CD4-positive, CD25-positive, alpha-beta regulatory T cell (primary cell): ENCODE measurements around the gene NLRP6. TPM values are rescaled to one million over a fixed set of nuclear protein-coding genes. Genes with fewer than 3 reads are reported as not detected.
"Not testable (repeated sequence)": the region's sequence is repeated elsewhere in the genome, so short reads cannot be mapped to it uniquely, and the experiment has no call there.

ENCODE experiments used
- ATAC-seq, 2 donors: fragments of 150-1000 bp; cut with Tn5 transposase; one replicate each; pipeline ENCODE4 v1.10.0; 2021; ENCODE audit warnings: low read depth in 2 of 2, moderate number of reproducible peaks in 2 of 2, moderate library complexity in 1 of 2
- DNase-seq, 3 donors: peaks; one replicate each; pipeline versions ENCODE4 v3.0.0 to v3.0.0-alpha.2; 2012 to 2022; ENCODE audit warnings: mixed read lengths in 1 of 3
- H3K27ac ChIP-seq: one replicate; pipeline ENCODE4 v1.7.0; 2013; ENCODE audit warnings: mild to moderate bottlenecking, low read length; ENCODE audit not compliant: insufficient read depth, poor library complexity, severe bottlenecking
- H3K27me3 ChIP-seq: one replicate; pipeline ENCODE4 v1.7.0; 2013; ENCODE audit warnings: low read length; ENCODE audit not compliant: control insufficient read depth, insufficient read depth
- H3K36me3 ChIP-seq: one replicate; pipeline ENCODE4 v1.7.0; 2013; ENCODE audit warnings: mild to moderate bottlenecking, low read length, moderate library complexity; ENCODE audit not compliant: control insufficient read depth, insufficient read depth
- H3K4me1 ChIP-seq: 2 replicates; pipeline ENCODE4 v1.7.0; 2013; ENCODE audit warnings: mild to moderate bottlenecking, low read length; ENCODE audit not compliant: insufficient read depth, control insufficient read depth, poor library complexity, severe bottlenecking
- H3K4me3 ChIP-seq: one replicate; pipeline ENCODE4 v1.7.0; 2013; ENCODE audit warnings: low read depth, mild to moderate bottlenecking, low read length, moderate library complexity
- H3K9me3 ChIP-seq, 2 experiments: 1 replicate in 1 of 2; 2 replicates in 1 of 2; pipeline ENCODE4 v1.7.0; 2013; ENCODE audit warnings: low read length in 2 of 2, mild to moderate bottlenecking in 1 of 2, moderate library complexity in 1 of 2; ENCODE audit not compliant: control insufficient read depth in 2 of 2
- H3K27ac Mint-ChIP-seq, 3 donors: one replicate each; pipeline ENCODE4 v1.8.0; 2020 to 2022; ENCODE audit warnings: mild to moderate bottlenecking in 3 of 3, mixed read lengths in 3 of 3, moderate library complexity in 2 of 3
- H3K27me3 Mint-ChIP-seq: one replicate; pipeline ENCODE4 v1.8.0; 2022; ENCODE audit warnings: mild to moderate bottlenecking, mixed read lengths
- H3K36me3 Mint-ChIP-seq: one replicate; pipeline ENCODE4 v1.8.0; 2020; ENCODE audit warnings: mixed read lengths
- H3K4me1 Mint-ChIP-seq, 4 donors: one replicate each; pipeline ENCODE4 v1.8.0; 2020 to 2022; ENCODE audit warnings: mixed read lengths in 4 of 4, mild to moderate bottlenecking in 1 of 4
- H3K4me3 Mint-ChIP-seq, 4 donors: one replicate each; pipeline ENCODE4 v1.8.0; 2020 to 2022; ENCODE audit warnings: mild to moderate bottlenecking in 4 of 4, mixed read lengths in 4 of 4, moderate library complexity in 3 of 4
- H3K9me3 Mint-ChIP-seq, 7 donors: one replicate each; pipeline ENCODE4 v1.8.0; 2020 to 2022; ENCODE audit warnings: mixed read lengths in 7 of 7, mild to moderate bottlenecking in 3 of 7, moderate library complexity in 2 of 7
- polyA plus RNA-seq, 4 donors: library from polyadenylated mRNA; unstranded; fragments of 300-500 nt; fragmentation: Illumina TruSeq; gene quantifications; one replicate each; pipeline ENCODE4 v1.2.3, GENCODE V29; 2021
- total RNA-seq: library from RNA; stranded (reverse); gene quantifications from one replicate; pipeline ENCODE4 v1.2.3, GENCODE V29; 2022

Gene NLRP6
- total and polyA plus RNA-seq, 5 donors from 2014 or later: 0.36 to 4.0 (median 1.8) TPM

DNA sequence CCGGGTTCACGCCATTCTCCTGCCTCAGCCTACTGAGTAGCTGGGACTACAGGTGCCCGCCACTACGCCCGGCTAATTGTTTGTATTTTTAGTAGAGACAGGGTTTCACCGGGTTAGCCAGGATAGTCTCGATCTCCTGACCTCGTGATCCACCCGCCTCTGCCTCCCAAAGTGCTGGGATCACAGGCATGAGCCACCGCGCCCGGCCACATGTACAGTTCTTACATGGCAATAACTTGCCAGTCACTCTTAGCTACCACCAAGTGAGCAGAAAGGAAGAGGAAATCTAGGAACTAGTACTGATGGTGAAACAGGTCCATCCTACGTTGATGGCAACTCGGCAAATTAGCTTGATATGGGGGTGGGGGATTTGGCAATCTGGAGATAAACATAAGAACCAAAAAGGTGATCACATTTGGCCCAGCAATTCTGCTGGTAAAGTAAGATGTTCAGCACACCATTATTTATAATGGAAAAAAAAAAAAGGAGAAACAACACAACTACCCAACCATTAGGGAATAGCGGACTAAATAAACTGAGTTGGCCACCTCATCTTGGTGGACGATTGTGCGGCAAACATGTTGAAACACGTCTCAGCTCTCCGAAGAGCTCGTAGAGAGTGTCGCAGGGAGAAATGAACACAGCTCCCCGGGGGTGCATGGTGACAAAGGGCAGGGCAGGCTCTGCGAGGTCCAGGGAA is 5.3 kb downstream of the NLRP6 start:
- ATAC-seq (no peak), DNase-seq (no peak)
- Mint-ChIP-seq H3K36me3 (peaks cover 4% of the 10 kb centered on the region), H3K4me1 (peaks cover 0 to 58% (median 7%) of the 10 kb centered on the region in 4 donors), H3K9me3 (no peaks in the 10 kb centered on the region), H3K4me3 (peak overlapping the region; percentile 21 to 81 (median 57)), H3K27ac (peak overlapping the region in 1 of 3 donors; percentile 61), H3K27me3 (peaks cover 57% of the 10 kb centered on the region)
- peaks cover 59% of the 10 kb centered on the region for H3K4me1 ChIP-seq
- H3K4me3 ChIP-seq: no peak overlapping the region
- H3K9me3 ChIP-seq: no peaks in the 10 kb centered on the region
- H3K27ac ChIP-seq: no peak overlapping the region
- H3K27me3 ChIP-seq: peaks cover 7% of the 10 kb centered on the region
- no peaks in the 10 kb centered on the region for H3K36me3 ChIP-seq

DNA sequence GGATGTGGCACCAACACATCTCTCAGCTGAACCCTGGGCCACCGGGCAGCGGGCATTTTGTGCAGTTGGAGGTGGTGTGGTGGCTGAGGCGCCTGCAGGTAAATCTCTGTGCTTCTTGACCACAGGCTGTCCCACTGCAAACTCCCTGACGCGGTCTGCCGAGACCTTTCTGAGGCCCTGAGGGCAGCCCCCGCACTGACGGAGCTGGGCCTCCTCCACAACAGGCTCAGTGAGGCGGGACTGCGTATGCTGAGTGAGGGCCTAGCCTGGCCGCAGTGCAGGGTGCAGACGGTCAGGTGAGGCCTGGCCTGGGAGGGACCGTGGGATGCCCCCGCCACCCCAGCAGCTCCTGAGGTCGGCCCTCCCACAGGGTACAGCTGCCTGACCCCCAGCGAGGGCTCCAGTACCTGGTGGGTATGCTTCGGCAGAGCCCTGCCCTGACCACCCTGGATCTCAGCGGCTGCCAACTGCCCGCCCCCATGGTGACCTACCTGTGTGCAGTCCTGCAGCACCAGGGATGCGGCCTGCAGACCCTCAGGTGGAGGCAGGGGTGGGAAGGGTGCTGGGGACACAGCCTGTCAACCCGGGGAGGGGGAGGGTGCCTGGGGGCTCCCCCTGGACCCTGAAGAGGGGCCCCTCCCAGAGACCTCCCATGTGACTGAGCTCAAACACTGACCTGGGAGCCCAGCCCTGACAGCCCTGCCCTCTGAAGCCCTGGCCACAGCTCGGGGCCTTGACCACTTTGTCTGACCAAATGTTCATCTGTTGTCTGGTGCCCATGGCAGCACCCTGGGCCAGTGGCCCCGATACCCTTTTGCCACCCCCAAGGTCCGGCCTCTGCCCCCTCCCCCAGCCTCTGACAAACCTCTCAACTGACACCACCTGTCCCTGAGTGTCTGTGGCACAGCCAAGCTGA is 6.2 kb downstream of the NLRP6 start:
- H3K27ac ChIP-seq: no peak overlapping the region
- no peak overlapping the region for H3K4me3 ChIP-seq
- H3K9me3 ChIP-seq: no peaks in the 10 kb centered on the region
- Mint-ChIP-seq H3K9me3 (no peaks in the 10 kb centered on the region), H3K4me3 (peak overlapping the region in 1 of 4 donors; percentile 46), H3K4me1 (peaks cover 0 to 54% (median 7%) of the 10 kb centered on the region in 4 donors), H3K27ac (no peak overlapping the region), H3K27me3 (peaks cover 57% of the 10 kb centered on the region), H3K36me3 (peaks cover 4% of the 10 kb centered on the region)
- H3K36me3 ChIP-seq: no peaks in the 10 kb centered on the region
- peaks cover 7% of the 10 kb centered on the region for H3K27me3 ChIP-seq
- peaks cover 51% of the 10 kb centered on the region for H3K4me1 ChIP-seq
- no peak for DNase-seq
- ATAC-seq: no peak

GRCh38 chr11:285021-285893 is 7.0 kb downstream of the NLRP6 start:
- H3K27me3 Mint-ChIP-seq: peaks cover 51% of the 10 kb centered on the region

GRCh38 chr11:285894-286220 is 7.7 kb downstream of the NLRP6 start:
- peak overlapping the region in 1 of 4 donors; percentile 96 for H3K4me3 Mint-ChIP-seq
- H3K4me1 ChIP-seq: peaks cover 41% of the 10 kb centered on the region
- H3K27me3 Mint-ChIP-seq: peaks cover 49% of the 10 kb centered on the region
- H3K27ac ChIP-seq: no peak overlapping the region
- no peak for ATAC-seq
- no peaks in the 10 kb centered on the region for H3K9me3 ChIP-seq
- peaks cover 4% of the 10 kb centered on the region for H3K36me3 Mint-ChIP-seq
- peak overlapping the region in 1 of 3 donors; percentile 5 for H3K27ac Mint-ChIP-seq
- no peak for DNase-seq
- H3K4me3 ChIP-seq: no peak overlapping the region
- H3K27me3 ChIP-seq: peaks cover 7% of the 10 kb centered on the region
- H3K9me3 Mint-ChIP-seq: no peaks in the 10 kb centered on the region
- no peaks in the 10 kb centered on the region for H3K36me3 ChIP-seq
- H3K4me1 Mint-ChIP-seq: peaks cover 0 to 58% (median 7%) of the 10 kb centered on the region in 4 donors

More at GRCh38 chr11:285021-285893, 7.0 kb downstream of the NLRP6 start:
- Mint-ChIP-seq H3K9me3 (no peaks in the 10 kb centered on the region), H3K4me1 (peaks cover 0 to 58% (median 7%) of the 10 kb centered on the region in 4 donors), H3K27ac (no peak overlapping the region), H3K36me3 (peaks cover 4% of the 10 kb centered on the region), H3K4me3 (peak overlapping the region in 3 of 4 donors; percentile 29 to 96 (median 69))
- H3K27ac ChIP-seq: no peak overlapping the region
- peaks cover 47% of the 10 kb centered on the region for H3K4me1 ChIP-seq
- no peaks in the 10 kb centered on the region for H3K9me3 ChIP-seq
- DNase-seq (no peak), ATAC-seq (no peak)
- H3K36me3 ChIP-seq: no peaks in the 10 kb centered on the region
- H3K4me3 ChIP-seq: no peak overlapping the region
- peaks cover 7% of the 10 kb centered on the region for H3K27me3 ChIP-seq

DNA sequence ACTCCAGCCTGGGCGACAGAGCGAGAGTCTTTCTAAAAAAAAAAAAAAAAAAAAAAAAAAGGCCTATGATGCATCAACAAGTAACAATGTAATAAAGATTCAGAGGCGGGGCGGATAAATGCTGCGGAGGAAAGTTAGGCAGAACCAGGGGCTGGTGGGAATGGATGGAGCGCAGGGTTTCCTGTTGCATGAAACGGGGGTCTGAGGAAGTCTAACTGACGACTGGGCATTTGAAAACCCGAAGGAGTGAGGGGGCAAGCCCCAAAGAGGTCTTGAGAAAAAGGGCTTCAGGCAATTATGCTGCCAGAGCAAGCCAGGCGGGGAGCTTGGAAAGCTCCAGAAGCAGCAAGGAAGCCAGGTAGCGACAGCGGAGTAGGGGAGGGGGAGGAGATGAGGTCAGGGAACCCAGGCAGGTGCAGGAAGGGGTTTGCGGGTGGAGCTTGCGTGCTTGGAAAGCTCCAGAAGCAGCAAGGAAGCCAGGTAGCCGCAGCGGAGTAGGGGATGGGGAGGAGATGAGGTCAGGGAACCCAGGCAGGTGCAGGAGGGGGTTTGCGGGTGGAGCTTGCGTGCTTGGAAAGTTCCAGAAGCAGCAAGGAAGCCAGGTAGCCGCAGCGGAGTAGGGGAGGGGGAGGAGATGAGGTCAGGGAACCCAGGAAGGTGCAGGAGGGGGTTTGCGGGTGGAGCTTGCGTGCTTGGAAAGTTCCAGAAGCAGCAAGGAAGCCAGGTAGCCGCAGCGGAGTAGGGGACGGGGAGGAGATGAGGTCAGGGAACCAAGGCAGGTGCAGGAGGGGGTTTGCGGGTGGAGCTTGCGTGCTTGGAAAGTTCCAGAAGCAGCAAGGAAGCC is 9.0 kb downstream of the NLRP6 start:
- peak; percentile 39 to 70 (median 42) for DNase-seq
- peak overlapping the region; percentile 79 for H3K27ac ChIP-seq
- not testable (repeated sequence) for H3K36me3 ChIP-seq, H3K9me3 ChIP-seq, H3K9me3 Mint-ChIP-seq, ATAC-seq, H3K27me3 ChIP-seq, H3K36me3 Mint-ChIP-seq
- H3K4me1 Mint-ChIP-seq: peaks cover 0 to 50% (median 5%) of the 10 kb centered on the region in 4 donors
- peak overlapping the region; percentile 86 to 98 (median 96) for H3K4me3 Mint-ChIP-seq
- peak overlapping the region; percentile 66 for H3K4me3 ChIP-seq
- peaks cover 36% of the 10 kb centered on the region for H3K27me3 Mint-ChIP-seq
- H3K4me1 ChIP-seq: peaks cover 28% of the 10 kb centered on the region
- H3K27ac Mint-ChIP-seq: peak overlapping the region; percentile 74 to 98 (median 88)

- H3K27me3 Mint-ChIP-seq: peaks cover 28% of the 10 kb centered on the region
- peak overlapping the region; percentile 79 for H3K27ac ChIP-seq
- H3K27me3 ChIP-seq: peaks cover under 1% of the 10 kb centered on the region
- H3K4me1 Mint-ChIP-seq: peaks cover 0 to 43% (median 5%) of the 10 kb centered on the region in 4 donors
- H3K4me3 Mint-ChIP-seq: peak overlapping the region; percentile 86 to 98 (median 96)
- no peaks in the 10 kb centered on the region for H3K9me3 ChIP-seq
- no peaks in the 10 kb centered on the region for H3K9me3 Mint-ChIP-seq
- H3K27ac Mint-ChIP-seq: peak overlapping the region; percentile 88 to 92 (median 89)
- H3K36me3 ChIP-seq: no peaks in the 10 kb centered on the region
- DNase-seq (peak in 1 of 3 donors; percentile 36), ATAC-seq (peak; percentile 18 to 34)
- H3K4me1 ChIP-seq: peaks cover 23% of the 10 kb centered on the region
- H3K36me3 Mint-ChIP-seq: peaks cover 1% of the 10 kb centered on the region
- peak overlapping the region; percentile 66 for H3K4me3 ChIP-seq
Measured at GRCh38 chr11:287821-288477, 9.7 kb downstream of the NLRP6 start.
